GM23338 (cell line): ENCODE data around the gene OLA1. TPM values are rescaled to one million over a fixed set of nuclear protein-coding genes. Genes with fewer than 3 reads are reported as not detected.

ENCODE experiments used
- ATAC-seq: fragments of 200-7000 bp; cut with Tn5 transposase; 3 replicates; pipeline ENCODE4 v1.9.1; 2020
- DNase-seq: peaks from one replicate; pipeline ENCODE4 v3.0.0-alpha.2; 2015; ENCODE audit warnings: low spot score
- H2AFZ ChIP-seq: fragments of 200-600 bp; sonication (generic); 2 replicates; pipeline ENCODE4 v1.8.0; 2016; ENCODE audit warnings: antibody characterized with exemption, mild to moderate bottlenecking, moderate library complexity
- H3F3A ChIP-seq: fragments of 200-600 bp; sonication (generic); replicated peaks from 2 replicates; pipeline ENCODE4 v1.8.0; 2017; ENCODE audit warnings: antibody characterized with exemption, mixed run types, low read depth
- H3K27ac ChIP-seq: fragments of 200-600 bp; sonication (generic); 2 replicates; pipeline ENCODE4 v1.6.1; 2016; ENCODE audit warnings: low read depth
- H3K27me3 ChIP-seq: fragments of 200-600 bp; sonication (generic); 2 replicates; pipeline ENCODE4 v1.8.0; 2016; ENCODE audit warnings: mild to moderate bottlenecking, mixed run types, moderate library complexity; ENCODE audit not compliant: insufficient read depth
- H3K36me3 ChIP-seq: fragments of 200-600 bp; sonication (generic); 2 replicates; pipeline ENCODE4 v1.8.0; 2016; ENCODE audit warnings: mild to moderate bottlenecking; ENCODE audit not compliant: insufficient read depth
- H3K4me1 ChIP-seq: fragments of 200-600 bp; sonication (generic); 2 replicates; pipeline ENCODE4 v1.8.0; 2016; ENCODE audit warnings: mild to moderate bottlenecking, moderate library complexity; ENCODE audit not compliant: insufficient read depth
- H3K4me2 ChIP-seq: fragments of 200-600 bp; sonication (generic); 2 replicates; pipeline ENCODE4 v1.7.1; 2017; ENCODE audit warnings: mixed run types
- H3K4me3 ChIP-seq: fragments of 200-600 bp; sonication (generic); 2 replicates; pipeline ENCODE4 v1.6.1; 2016; ENCODE audit warnings: mixed run types
- H3K79me2 ChIP-seq: fragments of 200-600 bp; sonication (generic); replicated peaks from 2 replicates; pipeline ENCODE4 v1.8.0; 2017; ENCODE audit warnings: mild to moderate bottlenecking; ENCODE audit not compliant: insufficient read depth
- H3K9me2 ChIP-seq: fragments of 200-600 bp; sonication (generic); 2 replicates; pipeline ENCODE4 v1.8.0; 2017; ENCODE audit not compliant: insufficient read depth
- H4K20me1 ChIP-seq: fragments of 200-600 bp; sonication (generic); replicated peaks from 2 replicates; pipeline ENCODE4 v1.8.0; 2017; ENCODE audit warnings: mild to moderate bottlenecking; ENCODE audit not compliant: insufficient read depth
- H3K27ac Mint-ChIP-seq: 2 replicates; pipeline ENCODE4 v1.8.0; 2020; ENCODE audit warnings: inconsistent platforms, mild to moderate bottlenecking, moderate library complexity, mixed read lengths
- H3K27me3 Mint-ChIP-seq: 3 replicates; pipeline ENCODE4 v1.8.0; 2022; ENCODE audit warnings: low read depth, mild to moderate bottlenecking, moderate library complexity, mixed read lengths, inconsistent platforms; ENCODE audit not compliant: insufficient read depth, poor library complexity
- H3K36me3 Mint-ChIP-seq: 3 replicates; pipeline ENCODE4 v1.8.0; 2021; ENCODE audit warnings: low read depth, mild to moderate bottlenecking, inconsistent platforms, moderate library complexity, mixed read lengths
- H3K4me1 Mint-ChIP-seq: 3 replicates; pipeline ENCODE4 v1.8.0; 2020; ENCODE audit warnings: mild to moderate bottlenecking, inconsistent platforms, mixed read lengths
- H3K4me3 Mint-ChIP-seq: 3 replicates; pipeline ENCODE4 v1.8.0; 2021; ENCODE audit warnings: moderate library complexity, mild to moderate bottlenecking, inconsistent platforms, mixed read lengths
- H3K9me3 Mint-ChIP-seq: 3 replicates; pipeline ENCODE4 v1.8.0; 2020; ENCODE audit warnings: moderate library complexity, mild to moderate bottlenecking, inconsistent platforms, mixed read lengths
- CTCF ChIP-seq, 2 experiments: fragments of 200-600 bp in 1 of 2; sonication (generic) in 1 of 2; conservative IDR thresholded peaks; 2 replicates each; pipeline versions ENCODE4 v1.5.1 to v1.6.1; 2016 to 2017; ENCODE audit warnings: antibody characterized with exemption in 2 of 2, low read depth in 2 of 2, mild to moderate bottlenecking in 2 of 2, moderate library complexity in 1 of 2
- EZH2 ChIP-seq: fragments of 200-600 bp; sonication (generic); IDR thresholded peaks from one replicate; pipeline ENCODE4 v1.8.0; 2017; ENCODE audit warnings: antibody characterized with exemption, mild to moderate bottlenecking, low read depth; ENCODE audit not compliant: unreplicated experiment
- EZH2phosphoT487 ChIP-seq: fragments of 200-600 bp; sonication (generic); IDR thresholded peaks from one replicate; pipeline ENCODE4 v1.8.1; 2018; ENCODE audit warnings: antibody characterized with exemption; ENCODE audit not compliant: unreplicated experiment
- JUNB ChIP-seq: IDR thresholded peaks from one replicate; pipeline ENCODE4 v1.6.1; 2016; ENCODE audit warnings: antibody characterized with exemption; ENCODE audit not compliant: unreplicated experiment
- NANOG ChIP-seq: IDR thresholded peaks from 2 replicates; pipeline ENCODE4 v1.6.1; 2016; ENCODE audit warnings: antibody characterized with exemption, borderline replicate concordance
- POLR2AphosphoS5 ChIP-seq: IDR thresholded peaks from 2 replicates; pipeline ENCODE4 v1.6.1; 2016; ENCODE audit warnings: antibody characterized with exemption, low read depth
- STAT1 ChIP-seq: IDR thresholded peaks from one replicate; pipeline ENCODE4 v1.6.1; 2016; ENCODE audit warnings: antibody characterized with exemption; ENCODE audit not compliant: unreplicated experiment
- ZNF331 ChIP-seq: fragments of 250-450 bp; sonication (Bioruptor Pico); IDR thresholded peaks from 2 replicates; pipeline ENCODE4 v1.5.0; 2020; ENCODE audit warnings: low read depth, mild to moderate bottlenecking, moderate library complexity
- ZNF462 ChIP-seq: fragments of 250-450 bp; sonication (Bioruptor Pico); IDR thresholded peaks from 2 replicates; pipeline ENCODE4 v1.5.0; 2020; ENCODE audit warnings: mild to moderate bottlenecking, moderate library complexity
- polyA plus RNA-seq: library from polyadenylated mRNA; unstranded; fragments of >200 nt; fragmentation: Nextera tagmentation; extraction: Ambion mirVana; gene quantifications from 2 replicates; pipeline ENCODE4 v1.2.1, GENCODE V29; 2016
- total RNA-seq: library from RNA; depleted of rRNA; stranded (reverse); fragments of >200 nt; shearing (Covaris generic); gene quantifications from 2 replicates; pipeline ENCODE4 v1.2.3, GENCODE V29; 2014
- TF ChIP-seq, protein P1 (sequence below): IDR thresholded peaks from 2 replicates; pipeline ENCODE4 v1.6.1; 2016; ENCODE audit warnings: antibody characterized with exemption
- TF ChIP-seq, protein P2 (sequence below): IDR thresholded peaks from one replicate; pipeline ENCODE4 v1.6.1; 2018; ENCODE audit warnings: antibody characterized with exemption; ENCODE audit not compliant: unreplicated experiment

The OLA1 gene
- total and polyA plus RNA-seq, 2 experiments from 2014 or later = 104 to 242 TPM

DNA sequence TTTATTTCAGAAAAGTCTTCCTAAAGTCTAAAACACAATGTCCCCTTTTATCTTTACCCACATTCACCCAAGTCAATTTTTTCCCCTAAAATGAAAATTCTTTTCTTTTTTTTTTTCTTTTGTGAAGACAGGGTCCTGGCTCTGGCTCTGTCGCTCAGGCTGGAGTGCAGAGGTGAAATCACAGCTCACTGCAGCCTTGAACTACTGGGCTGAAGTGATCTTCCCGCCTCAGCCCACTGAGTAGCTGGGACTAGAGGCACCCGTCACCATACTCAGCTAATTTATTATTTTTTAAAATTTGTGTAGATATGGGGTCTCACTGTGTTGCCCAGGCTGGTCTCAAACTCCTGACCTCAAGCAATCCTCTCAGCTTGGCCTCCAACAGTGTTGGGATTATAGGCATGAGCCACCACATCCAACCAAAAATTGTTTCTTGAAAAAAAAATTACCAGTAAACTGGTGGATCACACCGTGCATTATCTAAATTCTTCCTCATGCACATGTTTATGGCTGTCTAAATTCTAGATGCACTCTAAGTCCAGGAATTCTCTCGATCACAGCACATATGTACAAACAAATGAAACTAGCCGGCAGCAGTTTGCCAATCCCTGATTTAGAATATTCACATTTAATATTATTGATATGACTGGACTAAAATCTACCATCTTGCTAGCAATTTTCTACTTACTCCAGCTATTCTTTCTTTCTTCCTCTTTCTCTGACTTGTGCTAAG is 56.8 kb downstream of the OLA1 start (continued):
- TF ChIP-seq, protein P1, sequence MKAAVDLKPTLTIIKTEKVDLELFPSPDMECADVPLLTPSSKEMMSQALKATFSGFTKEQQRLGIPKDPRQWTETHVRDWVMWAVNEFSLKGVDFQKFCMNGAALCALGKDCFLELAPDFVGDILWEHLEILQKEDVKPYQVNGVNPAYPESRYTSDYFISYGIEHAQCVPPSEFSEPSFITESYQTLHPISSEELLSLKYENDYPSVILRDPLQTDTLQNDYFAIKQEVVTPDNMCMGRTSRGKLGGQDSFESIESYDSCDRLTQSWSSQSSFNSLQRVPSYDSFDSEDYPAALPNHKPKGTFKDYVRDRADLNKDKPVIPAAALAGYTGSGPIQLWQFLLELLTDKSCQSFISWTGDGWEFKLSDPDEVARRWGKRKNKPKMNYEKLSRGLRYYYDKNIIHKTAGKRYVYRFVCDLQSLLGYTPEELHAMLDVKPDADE = no peak
- TF ChIP-seq ZNF462 (no peak), EZH2 (no peak), POLR2AphosphoS5 (no peak), JUNB (no peak), ZNF331 (CRISPR knock-in tag) (no peak)

DNA sequence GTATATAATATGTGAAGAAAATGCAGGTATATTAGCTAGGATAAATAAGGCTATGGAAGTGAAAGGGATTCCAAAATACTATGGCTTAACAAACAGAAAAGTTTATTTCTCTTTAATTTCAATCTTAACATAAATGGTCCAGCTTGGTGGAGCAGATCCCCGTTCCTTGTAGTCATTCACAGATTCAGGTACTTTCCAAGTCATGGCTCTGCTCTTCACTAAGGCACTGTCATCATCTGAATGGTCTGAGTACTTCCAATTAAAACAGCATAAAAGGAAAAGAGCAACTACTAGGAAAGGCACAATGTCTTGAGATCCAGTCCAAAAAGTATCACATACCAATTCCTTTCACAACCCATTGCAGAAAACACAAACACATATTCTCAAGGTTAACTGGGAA is 63.4 kb downstream of the OLA1 start:
- Histone ChIP-seq H3K36me3 (no peaks in the 10 kb centered on the region; the same call in 1 of the 2 replicates), H3K79me2 (peaks cover 52% of the 10 kb centered on the region), H3F3A (no peaks in the 10 kb centered on the region), H3K27ac (no peak overlapping the region), H3K27me3 (no peaks in the 10 kb centered on the region), H3K4me1 (0 out of 2 replicates have a peak, but pooled peaks cover 3% of the 10 kb centered on the region), H3K9me2 (no peaks in the 10 kb centered on the region), H3K4me3 (no peak overlapping the region), H4K20me1 (no peaks in the 10 kb centered on the region), H3K4me2 (no peak overlapping the region), H2AFZ (no peak overlapping the region)
- Mint-ChIP-seq H3K4me1 (peaks cover 12% of the 10 kb centered on the region; the same call in 2 of the 3 replicates), H3K27me3 (peaks cover 3% of the 10 kb centered on the region), H3K27ac (no peak overlapping the region), H3K4me3 (no peak overlapping the region), H3K9me3 (no peaks in the 10 kb centered on the region), H3K36me3 (no peaks in the 10 kb centered on the region)
- DNase-seq (no peak), ATAC-seq (no peak)
- TF ChIP-seq CTCF (conservative IDR thresholded peaks at IDR 0.05; ENCODE audit: low read depth in 2 of 2) = no peak
- no peak for TF ChIP-seq ZNF331 (CRISPR knock-in tag)
- TF ChIP-seq, protein P2, sequence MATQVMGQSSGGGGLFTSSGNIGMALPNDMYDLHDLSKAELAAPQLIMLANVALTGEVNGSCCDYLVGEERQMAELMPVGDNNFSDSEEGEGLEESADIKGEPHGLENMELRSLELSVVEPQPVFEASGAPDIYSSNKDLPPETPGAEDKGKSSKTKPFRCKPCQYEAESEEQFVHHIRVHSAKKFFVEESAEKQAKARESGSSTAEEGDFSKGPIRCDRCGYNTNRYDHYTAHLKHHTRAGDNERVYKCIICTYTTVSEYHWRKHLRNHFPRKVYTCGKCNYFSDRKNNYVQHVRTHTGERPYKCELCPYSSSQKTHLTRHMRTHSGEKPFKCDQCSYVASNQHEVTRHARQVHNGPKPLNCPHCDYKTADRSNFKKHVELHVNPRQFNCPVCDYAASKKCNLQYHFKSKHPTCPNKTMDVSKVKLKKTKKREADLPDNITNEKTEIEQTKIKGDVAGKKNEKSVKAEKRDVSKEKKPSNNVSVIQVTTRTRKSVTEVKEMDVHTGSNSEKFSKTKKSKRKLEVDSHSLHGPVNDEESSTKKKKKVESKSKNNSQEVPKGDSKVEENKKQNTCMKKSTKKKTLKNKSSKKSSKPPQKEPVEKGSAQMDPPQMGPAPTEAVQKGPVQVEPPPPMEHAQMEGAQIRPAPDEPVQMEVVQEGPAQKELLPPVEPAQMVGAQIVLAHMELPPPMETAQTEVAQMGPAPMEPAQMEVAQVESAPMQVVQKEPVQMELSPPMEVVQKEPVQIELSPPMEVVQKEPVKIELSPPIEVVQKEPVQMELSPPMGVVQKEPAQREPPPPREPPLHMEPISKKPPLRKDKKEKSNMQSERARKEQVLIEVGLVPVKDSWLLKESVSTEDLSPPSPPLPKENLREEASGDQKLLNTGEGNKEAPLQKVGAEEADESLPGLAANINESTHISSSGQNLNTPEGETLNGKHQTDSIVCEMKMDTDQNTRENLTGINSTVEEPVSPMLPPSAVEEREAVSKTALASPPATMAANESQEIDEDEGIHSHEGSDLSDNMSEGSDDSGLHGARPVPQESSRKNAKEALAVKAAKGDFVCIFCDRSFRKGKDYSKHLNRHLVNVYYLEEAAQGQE = no peak
- TF ChIP-seq NANOG = no peak
- TF ChIP-seq STAT1 = no peak
- TF ChIP-seq POLR2AphosphoS5 = no peak
- TF ChIP-seq JUNB = no peak
- TF ChIP-seq EZH2phosphoT487 = no peak
- no peak for TF ChIP-seq EZH2
